SH-SY5Y (cell line): ENCODE measurements around the gene KCNIP3.

Experiments
- GATA2 ChIP-seq: IDR thresholded peaks from 2 replicates; pipeline ENCODE4 v1.6.1; 2011; ENCODE audit warnings: mild to moderate bottlenecking, low read depth, low read length
- GATA3 ChIP-seq: IDR thresholded peaks from 2 replicates; pipeline ENCODE4 v1.6.1; 2011; ENCODE audit warnings: low read depth, mild to moderate bottlenecking, low read length, moderate library complexity

- TF ChIP-seq GATA3 (no peak), GATA2 (no peak)
Measured at GRCh38 chr2:95296880-95297487, at the start of gene KCNIP3.
